Non-pigmented ciliary epithelial cell (primary cell): ENCODE results near the gene THEM4.
"Not testable (repeated sequence)": the region's sequence is repeated elsewhere in the genome, so short reads cannot be mapped to it uniquely, and the experiment has no call there.

Source experiments
- DNase-seq: peaks from one replicate; pipeline ENCODE4 v3.0.0-alpha.2; 2010; ENCODE audit warnings: low read depth

The THEM4 gene

DNA sequence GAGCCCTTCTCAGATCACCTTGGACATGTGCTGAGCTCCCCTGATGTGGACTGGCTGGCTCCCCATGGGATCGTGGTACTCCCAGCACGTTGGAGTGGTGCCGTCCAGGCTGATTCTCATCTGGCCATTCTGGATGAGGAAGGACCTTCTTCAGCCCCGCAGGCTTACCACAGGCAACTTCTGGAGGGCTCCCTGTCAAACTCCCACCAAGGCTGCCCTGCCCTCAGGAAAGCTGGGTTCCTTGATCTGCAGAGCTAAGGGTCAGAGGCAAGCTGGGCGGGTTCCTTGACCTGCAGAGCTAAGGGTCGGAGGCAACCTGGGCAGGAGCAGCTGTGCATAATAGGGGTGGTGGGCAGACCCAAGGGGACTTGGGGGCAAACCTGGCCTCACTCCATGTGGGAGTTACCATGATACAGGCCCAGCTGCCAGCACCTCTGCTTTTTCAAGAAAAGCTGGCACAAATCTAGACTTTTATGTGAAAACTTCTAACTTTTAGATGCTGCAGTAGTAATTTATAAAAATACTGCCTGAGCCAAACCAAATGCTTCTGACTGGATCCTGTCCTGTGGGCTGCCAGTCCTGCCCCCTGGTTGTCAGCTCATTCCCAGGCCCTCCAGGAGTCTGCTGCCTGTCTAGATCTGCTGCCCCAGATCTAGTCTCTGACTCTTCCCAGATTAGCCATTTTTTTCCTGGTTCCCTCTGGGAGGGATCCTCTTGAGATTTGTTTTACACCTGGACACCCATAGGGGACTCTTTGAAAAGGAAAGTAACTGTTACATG, 50.2 kb downstream of the THEM4 start:
- no peak for DNase-seq

DNA sequence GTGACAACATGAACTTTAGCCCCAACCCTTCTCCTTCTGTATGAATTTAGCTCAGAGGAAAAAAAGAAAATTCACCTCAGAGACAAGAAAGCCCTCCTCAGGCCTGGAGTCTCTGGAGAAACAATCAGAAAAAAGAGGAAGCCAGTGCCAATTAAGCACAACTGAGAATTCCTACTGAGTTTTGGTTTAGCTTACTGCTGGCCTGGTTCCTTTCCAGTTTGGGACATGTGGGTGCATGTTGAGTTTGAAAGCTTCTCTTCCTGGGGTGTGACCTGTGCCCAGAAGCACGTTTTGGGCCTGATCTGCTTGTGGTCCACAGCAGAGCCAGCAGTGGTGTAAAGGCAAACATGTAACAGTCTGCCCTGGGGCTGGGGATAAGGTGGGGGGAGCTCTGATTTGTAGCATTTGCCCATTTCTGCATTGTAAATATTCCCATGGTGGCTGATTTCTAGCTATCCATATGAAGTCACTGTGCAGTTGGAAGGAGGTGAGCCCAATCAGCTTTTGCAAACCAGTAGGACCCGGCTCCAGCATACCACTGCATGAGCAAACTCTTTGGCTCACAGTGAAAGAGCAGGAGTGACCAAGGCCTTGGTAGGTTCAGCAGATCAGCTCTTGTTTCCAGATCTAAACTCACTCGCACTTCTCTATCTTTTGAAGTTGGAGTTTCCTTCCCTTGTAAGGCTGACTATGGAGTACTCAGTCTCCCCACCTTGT, 51.1 kb downstream of the THEM4 start:
- no peak for DNase-seq

DNA sequence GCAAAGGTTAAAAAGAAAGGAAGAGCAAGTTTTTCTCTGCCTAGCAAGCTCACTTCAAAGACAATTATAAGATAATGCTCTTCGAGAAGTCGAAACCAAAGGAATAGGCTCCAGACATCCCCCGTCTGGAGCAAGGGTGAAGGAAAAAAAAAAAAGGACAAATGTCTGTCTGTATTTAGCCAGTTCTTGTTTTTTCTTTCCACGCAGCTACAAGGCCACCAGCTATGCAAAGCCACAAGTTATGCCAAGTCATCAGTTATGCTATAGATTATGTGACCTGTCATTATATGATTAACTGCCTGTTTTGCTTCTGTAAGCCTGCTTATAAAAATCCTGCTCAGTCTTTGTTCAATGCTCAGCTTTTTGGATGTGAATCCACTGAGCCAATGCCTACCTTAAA, 53.4 kb downstream of the THEM4 start:
- DNase-seq, result no peak

DNA sequence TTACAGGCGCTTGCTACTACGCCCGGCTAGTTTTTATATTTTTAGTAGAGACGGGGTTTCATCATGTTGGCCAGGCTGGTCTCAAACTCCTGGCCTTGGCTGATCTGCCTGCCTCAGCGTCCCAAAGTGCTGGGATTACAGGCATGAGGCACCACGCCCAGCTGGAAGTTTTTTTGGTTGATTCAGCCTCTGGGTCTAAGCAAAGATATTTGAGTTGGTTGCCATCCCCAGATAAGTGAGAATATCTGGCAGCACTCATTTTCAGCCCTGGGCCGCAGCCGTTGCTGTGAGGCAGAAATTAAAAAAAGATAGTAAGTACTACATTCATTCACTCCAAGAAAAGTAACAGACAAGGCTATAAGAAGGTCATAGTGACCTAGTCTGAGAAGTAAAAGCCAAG, 53.8 kb downstream of the THEM4 start:
- DNase-seq, result not testable (repeated sequence)

DNA sequence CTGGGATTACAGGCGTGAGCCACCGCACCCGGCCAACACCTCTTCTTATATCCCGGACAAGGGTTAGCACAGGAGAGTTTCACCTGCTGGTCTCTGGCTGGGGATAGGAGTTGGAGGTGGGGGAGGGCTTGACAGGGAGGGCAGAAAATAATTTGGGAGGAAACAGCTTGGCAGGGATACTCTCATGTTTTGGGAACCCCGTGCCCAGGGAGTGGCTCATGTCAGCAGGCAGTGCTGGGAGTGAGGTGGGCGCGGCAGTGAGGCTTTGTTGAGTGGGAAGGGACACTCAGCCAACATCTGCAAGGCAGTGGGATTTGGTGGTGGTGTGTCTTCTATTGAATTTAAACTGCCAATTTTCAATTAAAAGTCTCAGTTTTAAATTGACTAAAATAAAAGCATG, 54.7 kb downstream of the THEM4 start:
- DNase-seq, result no peak

DNA sequence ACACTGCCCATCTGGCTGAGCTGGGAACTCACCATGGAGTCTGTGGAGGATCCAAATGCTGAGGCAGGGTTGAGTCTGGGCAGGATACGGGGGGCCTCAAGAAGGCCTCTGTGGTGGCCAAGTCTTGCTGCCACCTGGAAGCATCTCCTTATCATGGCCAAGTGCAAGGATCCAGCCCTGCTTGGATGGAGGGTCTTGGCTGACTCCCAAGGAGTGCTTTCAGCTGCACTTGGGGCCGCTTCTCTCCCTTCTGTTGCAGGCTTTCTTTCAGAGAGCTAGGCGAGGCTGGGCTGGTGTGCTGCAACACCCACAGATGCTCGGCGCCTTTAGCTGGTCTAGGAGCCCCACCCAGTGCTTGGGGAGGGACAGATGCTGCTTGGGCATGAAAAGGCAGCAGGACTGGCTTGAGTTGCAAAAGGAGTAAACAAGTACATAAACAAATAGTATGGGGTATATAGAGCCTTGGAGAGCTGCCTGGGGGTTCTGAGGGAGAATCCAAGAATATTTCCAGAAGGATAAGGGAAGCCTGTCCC, 55.8 kb downstream of the THEM4 start, which contains the start of gene THEM5:
THEM5 (minus strand) TSS at position 302 of the 533 bp plus-strand sequence; CDS start at position 155, 147 bp downstream.
- DNase-seq, result no peak

DNA sequence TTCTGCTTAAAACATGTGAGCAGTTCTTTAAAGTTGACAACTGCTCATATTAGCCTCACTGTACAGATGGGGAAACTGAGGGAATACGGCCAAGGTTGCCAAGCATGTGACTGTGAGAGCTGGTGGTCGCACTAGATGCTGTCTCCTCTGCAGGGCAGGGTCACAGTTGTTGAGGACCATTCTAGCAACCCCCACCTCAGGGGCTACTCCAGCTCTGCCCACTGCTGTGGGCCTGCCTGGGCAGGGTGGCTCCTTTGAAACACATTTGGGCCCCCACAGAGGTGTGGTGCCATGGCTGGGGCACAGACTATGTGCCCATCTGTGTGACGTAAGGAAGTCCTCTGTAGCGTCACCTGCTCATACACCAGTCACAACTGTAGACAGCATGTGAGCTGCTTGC, 56.6 kb downstream of the THEM4 start:
- DNase-seq, result no peak

DNA sequence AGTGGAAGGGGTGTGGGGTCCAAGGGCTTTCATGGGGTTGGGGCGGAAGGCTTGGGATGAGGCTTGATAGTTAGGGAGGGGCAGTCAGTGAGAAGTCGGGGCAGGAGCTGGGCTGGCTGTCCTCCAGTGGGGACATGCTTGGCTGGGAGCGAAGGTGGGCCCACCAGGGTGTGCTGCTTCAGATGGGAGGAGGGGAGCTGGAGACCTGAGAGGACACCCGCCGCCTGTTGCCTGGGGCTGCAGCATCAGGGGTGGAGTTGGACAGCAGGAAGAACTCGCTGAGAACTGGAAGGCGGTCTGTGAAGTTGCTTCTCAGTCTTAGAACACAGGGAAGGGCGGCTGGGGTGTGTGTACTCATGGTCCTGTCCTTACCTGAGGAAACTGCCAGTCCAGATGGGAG, 57.4 kb downstream of the THEM4 start:
- no peak for DNase-seq

DNA sequence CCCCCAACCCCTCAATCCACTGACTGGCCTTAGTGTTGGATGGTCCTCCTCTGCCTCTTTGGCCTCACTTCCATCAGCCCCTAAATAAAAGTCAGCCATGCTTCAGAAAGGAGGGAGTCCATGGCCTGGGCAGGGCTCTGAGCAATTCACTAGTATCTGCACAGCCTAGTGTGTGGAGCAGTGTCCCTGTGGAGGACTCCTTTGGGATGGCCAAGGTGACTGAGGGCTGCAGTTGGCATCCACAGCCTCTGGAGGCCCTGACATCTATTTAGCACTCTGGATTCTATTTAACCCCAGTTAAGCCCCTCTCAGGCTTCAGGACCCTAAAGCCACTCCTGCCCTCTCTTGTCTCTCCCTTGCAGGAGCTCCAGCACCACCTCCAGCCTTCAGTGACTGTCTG, 59.4 kb downstream of the THEM4 start:
- DNase-seq, result no peak

DNA sequence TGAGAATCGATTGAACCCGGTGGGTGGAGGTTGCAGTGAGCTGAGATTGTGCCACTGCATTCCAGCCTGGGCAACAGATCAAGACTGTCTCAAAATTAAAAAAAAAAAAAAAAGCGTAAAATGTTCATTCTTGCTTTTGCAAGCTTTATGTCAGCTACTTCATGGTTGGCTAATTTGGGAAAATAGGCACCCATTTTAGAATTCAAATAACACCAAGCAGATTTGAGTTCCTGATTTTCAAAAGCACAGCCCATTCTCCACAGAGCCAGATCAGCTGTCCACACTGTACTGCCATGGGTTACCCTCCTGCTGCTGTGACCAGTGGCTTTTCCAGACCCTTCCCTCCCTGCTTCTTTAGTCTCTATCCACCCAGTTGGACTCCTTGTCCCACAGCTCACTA, 60.2 kb downstream of the THEM4 start:
- no peak for DNase-seq

DNA sequence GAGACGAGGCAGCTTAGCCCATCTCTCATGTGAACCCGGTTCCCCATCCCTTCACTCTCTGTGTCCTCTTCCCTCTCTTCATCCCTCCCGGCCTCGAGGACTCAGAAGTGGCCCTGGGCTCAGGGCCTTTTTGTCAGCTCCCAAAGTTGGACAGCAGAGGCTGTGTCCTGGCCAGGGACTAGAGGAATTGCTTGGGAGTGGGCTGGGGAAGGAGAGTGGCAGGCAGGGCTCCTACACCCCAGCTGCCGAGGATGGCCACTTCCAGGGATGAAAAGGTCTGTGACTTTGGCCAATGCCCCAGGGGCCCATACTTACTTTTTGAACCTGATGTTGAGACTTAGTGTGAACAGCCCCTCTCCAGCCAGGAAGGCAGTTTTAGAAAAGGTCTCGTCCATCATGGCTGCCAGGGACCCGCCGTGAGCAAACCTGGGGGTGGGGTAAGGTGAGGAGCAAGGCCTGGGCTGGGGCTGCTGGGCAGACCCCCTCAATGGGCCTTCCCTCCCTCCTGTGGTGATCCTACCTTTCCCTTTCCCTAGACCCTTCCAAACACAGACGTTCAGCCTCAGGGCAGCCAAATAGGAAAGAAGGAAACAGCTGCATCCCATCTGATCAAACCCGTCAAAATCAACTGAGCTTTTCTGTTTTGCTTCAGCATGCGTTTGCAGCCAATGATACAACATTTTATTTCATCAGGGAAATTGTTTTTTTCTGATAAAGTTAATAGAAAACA, 61.3 kb downstream of the THEM4 start:
- no peak for DNase-seq

DNA sequence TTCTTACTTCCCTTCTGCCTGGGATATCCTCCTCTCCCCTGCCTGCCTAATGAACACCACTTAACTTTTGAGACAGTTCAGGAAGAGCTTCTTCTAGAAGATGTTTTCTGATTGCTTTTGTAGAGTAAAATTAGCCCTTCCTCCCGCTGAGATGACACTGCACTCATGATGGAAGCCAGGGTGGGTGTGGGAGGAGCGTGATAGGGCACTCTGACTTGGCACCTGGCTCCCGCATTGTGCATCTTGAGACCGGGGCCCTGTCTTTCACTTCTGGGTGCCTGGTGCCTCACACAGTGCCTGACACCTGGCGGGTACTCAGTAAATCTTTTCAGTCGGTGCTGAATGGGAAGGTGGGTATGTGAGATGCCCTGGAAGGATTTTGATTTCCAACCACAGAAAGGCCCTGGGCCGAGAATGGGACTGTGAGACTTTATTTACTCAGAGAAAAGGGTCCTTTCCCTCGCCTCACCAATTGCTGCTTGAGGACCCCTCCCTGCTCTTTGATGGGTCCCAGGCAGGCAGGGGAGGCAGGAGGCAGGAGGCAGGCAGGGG, 62.5 kb downstream of the THEM4 start:
- no peak for DNase-seq

DNA sequence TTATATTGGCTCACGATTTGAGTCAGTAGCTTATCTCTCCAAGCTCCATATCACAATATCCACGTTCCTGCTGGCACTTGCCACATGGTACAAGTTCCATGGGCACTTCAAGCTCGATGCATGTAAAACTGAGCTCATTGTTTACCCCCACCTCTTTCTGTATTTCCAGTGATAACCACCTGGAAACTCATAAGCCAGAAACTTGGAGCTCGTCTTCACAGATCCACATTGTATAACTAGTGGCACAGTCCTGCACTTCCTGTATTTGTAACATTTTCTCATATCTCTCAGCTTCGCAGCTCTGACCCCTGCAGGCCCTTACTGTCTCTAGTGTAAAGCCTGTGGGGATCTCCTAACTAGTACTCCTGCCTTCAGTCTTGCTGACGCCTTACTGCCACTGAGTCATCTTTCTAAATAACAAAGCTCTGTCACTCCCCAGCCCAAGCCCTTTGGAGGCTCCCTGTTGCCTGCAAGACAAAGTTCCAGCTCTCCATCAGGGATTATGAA, 63.2 kb downstream of the THEM4 start:
- peak; percentile 20 for DNase-seq

DNA sequence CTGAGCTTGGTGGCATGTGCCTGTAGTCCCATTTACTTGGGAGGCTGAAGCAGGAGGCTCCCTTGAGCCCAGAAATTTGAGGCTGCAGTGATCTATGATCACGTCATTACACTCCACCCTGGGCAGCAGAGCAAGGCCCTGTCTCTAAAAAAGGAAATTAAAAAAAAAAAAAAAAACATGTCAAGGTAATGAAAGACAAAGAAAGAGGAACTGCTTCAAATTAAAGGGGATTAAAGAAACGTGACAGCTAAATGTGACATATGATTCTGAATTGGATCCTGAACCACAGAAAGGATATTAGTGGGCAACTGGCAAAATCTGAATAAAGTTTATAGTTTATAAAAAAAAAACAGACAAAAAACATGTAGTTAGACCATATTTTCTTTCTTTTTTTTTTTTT, 65.9 kb downstream of the THEM4 start:
- no peak for DNase-seq

DNA sequence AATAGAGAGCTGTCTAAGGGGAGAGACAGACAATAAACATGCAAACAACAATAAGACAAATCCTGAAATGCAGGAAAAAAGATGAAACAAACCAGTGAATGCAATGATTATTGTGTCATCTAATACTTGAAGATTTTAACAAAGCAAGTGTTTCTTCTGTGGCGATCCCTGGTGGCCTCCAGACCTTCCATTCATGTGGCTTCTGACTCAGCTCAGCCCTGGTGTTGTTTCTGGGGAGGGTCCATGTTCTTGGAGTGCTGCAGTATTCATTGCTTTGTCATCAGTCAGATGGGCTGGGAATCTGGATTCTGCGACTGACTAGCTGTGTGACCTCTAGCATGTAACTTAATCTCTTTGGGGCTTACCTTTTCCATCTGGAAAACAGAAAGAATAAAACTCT, 68.2 kb downstream of the THEM4 start:
- peak; percentile 58 for DNase-seq

DNA sequence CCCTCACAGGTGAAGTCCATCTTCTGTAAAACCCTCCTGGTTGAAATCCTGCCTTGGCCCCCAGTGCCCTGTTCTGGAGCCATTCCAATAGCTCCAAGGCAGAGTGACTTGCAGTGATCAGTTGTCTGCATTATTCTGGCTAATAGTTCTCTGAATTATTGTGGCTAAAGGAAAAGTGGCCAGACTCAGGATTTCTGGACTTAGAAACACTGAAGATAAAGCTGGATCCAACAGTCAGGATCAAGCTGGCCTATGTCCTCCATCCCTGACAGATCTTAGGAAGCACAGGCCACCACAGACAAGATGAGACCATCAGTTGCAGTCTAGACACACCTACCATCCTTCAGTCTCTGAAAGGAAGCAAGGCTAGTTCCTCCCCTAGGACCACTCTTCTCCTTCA, 68.9 kb downstream of the THEM4 start:
- DNase-seq, result no peak

DNA sequence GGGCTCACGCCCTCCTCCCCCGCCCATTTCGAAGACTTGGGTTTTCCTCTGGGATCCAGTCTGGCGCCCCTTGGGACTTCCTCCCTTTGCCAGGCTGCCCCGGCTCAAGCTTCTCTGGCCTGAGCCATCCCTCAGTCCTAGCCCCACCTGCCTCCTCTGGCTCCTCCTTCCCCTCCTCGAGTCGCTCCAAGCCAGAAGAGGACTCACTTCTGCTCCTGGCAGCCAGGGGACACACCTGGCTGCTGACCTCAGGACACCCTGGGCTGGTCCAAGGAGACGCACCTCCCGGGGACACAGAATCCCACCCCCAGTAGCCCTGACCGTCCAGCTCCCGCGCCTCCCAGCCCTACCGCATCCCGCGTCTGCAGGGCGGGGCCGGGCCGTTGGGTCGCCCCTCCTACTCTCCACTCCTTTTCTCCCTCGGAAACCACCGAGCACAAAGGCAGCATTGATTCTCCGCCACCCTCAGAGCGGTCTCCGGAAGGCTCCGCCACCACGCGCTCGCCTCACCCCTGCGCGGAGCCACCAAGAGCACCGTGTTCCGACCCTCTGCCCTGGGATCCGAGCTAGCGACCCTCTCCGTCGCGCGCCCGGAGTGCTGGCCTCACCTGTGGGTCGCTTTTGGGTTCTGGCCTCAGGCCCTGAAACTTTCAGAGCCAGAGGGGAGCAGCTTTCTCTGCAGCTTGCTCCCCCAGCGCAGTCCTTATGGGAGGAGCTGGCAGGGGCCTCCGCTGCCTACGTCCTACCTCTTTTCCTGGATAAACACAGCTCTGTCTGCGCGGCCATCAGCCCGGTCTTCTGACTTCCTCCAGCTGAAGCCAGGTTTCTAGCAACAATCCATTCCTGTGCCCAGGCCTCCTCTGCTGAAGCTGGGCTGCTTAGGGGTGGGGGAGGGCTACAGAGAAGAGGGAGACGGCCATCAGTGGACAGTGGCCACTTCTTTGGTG, 69.6 kb downstream of the THEM4 start, which contains the start of gene C2CD4D:
C2CD4D (minus strand) TSS at position 364 of the 947 bp plus-strand sequence. CDS start 831 bp downstream, outside the sequence.
- no peak for DNase-seq

DNA sequence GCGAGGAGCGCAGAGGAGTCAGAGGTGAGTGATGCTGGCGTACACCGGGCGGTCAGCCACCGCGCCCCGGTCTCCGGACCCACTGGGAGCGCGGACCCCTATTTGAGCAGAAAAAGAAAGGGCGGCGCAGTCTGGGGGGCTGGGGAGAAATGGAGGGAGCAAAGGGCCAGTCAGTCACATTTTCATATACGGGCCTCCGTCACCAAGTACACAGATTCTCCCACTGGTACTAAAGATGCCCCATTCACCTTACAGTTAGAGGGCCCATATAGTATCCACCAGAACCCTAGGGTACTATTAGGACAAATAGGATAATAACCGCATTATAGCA, 70.3 kb downstream of the THEM4 start:
- DNase-seq, result no peak

DNA sequence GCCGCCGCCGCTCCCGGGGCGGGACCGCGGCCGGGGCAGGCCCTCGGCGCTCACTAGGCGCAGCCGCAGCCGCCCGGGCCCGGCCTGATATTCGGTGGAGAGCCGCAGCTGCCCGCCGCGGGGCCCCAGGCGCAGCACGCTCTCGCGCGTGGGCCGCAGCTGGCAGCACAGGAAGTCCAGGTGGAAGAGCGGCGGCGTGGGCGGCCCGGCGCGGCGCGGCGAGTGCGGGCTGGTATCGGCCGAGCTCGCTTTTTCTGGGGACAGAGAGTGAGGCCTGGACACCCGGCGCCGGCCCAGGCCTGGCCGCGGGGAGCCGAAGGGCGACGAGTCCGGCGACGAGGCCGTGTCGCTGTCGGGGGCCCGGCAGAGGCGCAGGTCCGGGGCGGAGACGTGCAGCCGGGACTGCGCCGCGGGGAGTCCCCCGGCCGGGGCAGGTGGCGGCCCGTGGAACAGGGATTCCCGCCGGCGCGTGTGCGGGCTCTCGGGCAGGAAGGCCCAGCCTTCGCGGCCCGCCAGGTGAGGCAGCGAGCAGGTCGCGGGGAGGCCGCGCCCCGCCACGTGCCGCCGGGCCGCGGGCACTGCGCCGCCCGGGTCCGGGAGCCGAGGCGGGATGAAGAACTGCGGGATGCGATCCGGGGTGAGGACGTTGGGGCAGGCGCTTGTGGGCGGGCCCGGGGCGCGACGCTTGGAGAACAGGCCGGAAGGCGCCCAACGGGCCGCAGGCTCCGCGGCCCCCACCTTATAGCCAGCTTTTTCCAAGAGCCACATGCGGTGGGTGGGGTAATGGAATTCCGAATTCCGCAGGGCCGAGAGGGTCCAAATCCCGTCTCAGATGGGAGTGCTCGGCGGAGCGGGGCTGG, 70.9 kb downstream of the THEM4 start:
- DNase-seq, result no peak

DNA sequence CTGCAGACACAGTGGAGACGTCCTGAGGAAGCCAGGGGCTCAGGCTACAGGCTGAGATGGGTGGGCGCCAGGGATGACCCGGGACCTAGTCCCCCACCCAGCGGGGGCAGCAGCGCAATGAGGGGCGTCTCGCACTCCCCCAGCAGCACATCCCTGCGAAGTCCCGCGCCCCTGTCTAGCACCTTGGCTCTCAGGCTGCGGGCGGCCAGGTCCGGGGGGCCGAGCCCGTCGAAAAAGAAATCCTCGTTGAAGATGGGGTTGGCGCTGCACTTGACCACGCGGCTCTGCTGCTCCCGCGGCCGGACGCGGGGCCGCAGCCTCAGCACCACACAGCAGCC, 71.5 kb downstream of the THEM4 start:
- DNase-seq, result no peak
